Activated CD8-positive, alpha-beta T cell treated with anti-CD3 and anti-CD28 coated beads, Interleukin-2, amount 10 ng/mL, durations not matched to agents 7 days and 5 days (primary cell): ENCODE measurements around the gene CRYL1. TPM values are rescaled to one million over a fixed set of nuclear protein-coding genes. Genes with fewer than 3 reads are reported as not detected.

ENCODE experiments used
- ATAC-seq: fragments of 150-1000 bp; cut with Tn5 transposase; one replicate; pipeline ENCODE4 v1.10.0; 2021; ENCODE audit warnings: moderate library complexity
- CTCF ChIA-PET: fragments of 350-600 bp; sonication (Branson Sonifier 250); formaldehyde crosslinking; loops from one replicate; lab custom pipeline; 2021; ENCODE audit warnings: antibody characterized with exemption; lab: Charles Lee
- POLR2A ChIA-PET: fragments of 350-600 bp; sonication (Branson Sonifier 250); formaldehyde crosslinking; loops from one replicate; lab custom pipeline; 2021; ENCODE audit warnings: antibody characterized with exemption; lab: Charles Lee
- DNase-seq: peaks from one replicate; pipeline ENCODE4 v3.0.0-alpha.2; 2020
- H3K27ac Mint-ChIP-seq: one replicate; pipeline ENCODE4 v1.8.0; 2021; ENCODE audit warnings: mild to moderate bottlenecking, mixed read lengths
- H3K27me3 Mint-ChIP-seq: one replicate; pipeline ENCODE4 v1.8.0; 2021; ENCODE audit warnings: low read depth, mixed read lengths
- H3K36me3 Mint-ChIP-seq: one replicate; pipeline ENCODE4 v1.8.0; 2021; ENCODE audit warnings: low read depth, mixed read lengths
- H3K4me1 Mint-ChIP-seq: one replicate; pipeline ENCODE4 v1.8.0; 2021; ENCODE audit warnings: low read depth, mixed read lengths
- H3K4me3 Mint-ChIP-seq: one replicate; pipeline ENCODE4 v1.8.0; 2021; ENCODE audit warnings: mild to moderate bottlenecking, mixed read lengths
- H3K9me3 Mint-ChIP-seq: one replicate; pipeline ENCODE4 v1.8.0; 2022; ENCODE audit warnings: mixed read lengths; ENCODE audit not compliant: insufficient read depth
- total RNA-seq, 2 experiments: library from RNA; stranded (reverse); gene quantifications; one replicate each; pipeline ENCODE4 v1.2.3, GENCODE V29; 2021

The CRYL1 gene
- total RNA-seq, 2 experiments from 2014 or later: 11.5 to 13.2 TPM

GRCh38 chr13:20392530-20392929, 133.1 kb downstream of the CRYL1 start:
- Mint-ChIP-seq H3K9me3 (no peaks in the 10 kb centered on the region), H3K27ac (no peak overlapping the region)

GRCh38 chr13:20391597-20392452, 133.8 kb downstream of the CRYL1 start:
- ChIA-PET POLR2A (no interaction called here), CTCF (no interaction called here)
- Mint-ChIP-seq H3K4me3 (no peak overlapping the region), H3K9me3 (no peaks in the 10 kb centered on the region), H3K36me3 (no peaks in the 10 kb centered on the region), H3K27ac (no peak overlapping the region), H3K4me1 (peaks cover 19% of the 10 kb centered on the region), H3K27me3 (no peaks in the 10 kb centered on the region)
- DNase-seq (peak; percentile 26), ATAC-seq (peak; percentile 21)

More at GRCh38 chr13:20392530-20392929, 133.1 kb downstream of the CRYL1 start:
- ChIA-PET CTCF (no interaction called here), POLR2A (no interaction called here)
- Mint-ChIP-seq H3K36me3 (no peaks in the 10 kb centered on the region), H3K4me3 (no peak overlapping the region), H3K27me3 (no peaks in the 10 kb centered on the region), H3K4me1 (peaks cover 13% of the 10 kb centered on the region)
- DNase-seq (no peak), ATAC-seq (no peak)

GRCh38 chr13:20390526-20391175, 135.0 kb downstream of the CRYL1 start:
- Mint-ChIP-seq H3K27me3 (no peaks in the 10 kb centered on the region), H3K4me1 (peaks cover 19% of the 10 kb centered on the region), H3K27ac (no peak overlapping the region), H3K4me3 (no peak overlapping the region), H3K36me3 (no peaks in the 10 kb centered on the region), H3K9me3 (no peaks in the 10 kb centered on the region)
- DNase-seq (peak; percentile 8), ATAC-seq (no peak)
- POLR2A ChIA-PET: no interaction called here
- CTCF ChIA-PET: no interaction called here

- peak; percentile 7 for DNase-seq
- ChIA-PET POLR2A (interaction anchor here (0.6 kb wide), 1 partner anchor 507 kb away, joined by 5 read pairs; no protein-coding TSS in a partner anchor), CTCF (no interaction called here)
- Mint-ChIP-seq H3K9me3 (no peaks in the 10 kb centered on the region), H3K4me1 (peaks cover 19% of the 10 kb centered on the region), H3K27ac (no peak overlapping the region), H3K4me3 (no peak overlapping the region), H3K36me3 (no peaks in the 10 kb centered on the region), H3K27me3 (no peaks in the 10 kb centered on the region)
- ATAC-seq: no peak
Observed at GRCh38 chr13:20389696-20390525, 135.7 kb downstream of the CRYL1 start.

GRCh38 chr13:20388184-20388583, 137.5 kb downstream of the CRYL1 start:
- Mint-ChIP-seq H3K9me3 (no peaks in the 10 kb centered on the region), H3K4me1 (peaks cover 19% of the 10 kb centered on the region), H3K27ac (peak overlapping the region; percentile 66), H3K36me3 (no peaks in the 10 kb centered on the region), H3K4me3 (no peak overlapping the region), H3K27me3 (peaks cover 6% of the 10 kb centered on the region)
- ChIA-PET POLR2A (no interaction called here), CTCF (interaction anchor here (1.4 kb wide), 1 partner anchor 24 kb away, joined by 3 read pairs; no protein-coding TSS in a partner anchor)
- no peak for ATAC-seq
- peak; percentile 9 for DNase-seq

- Mint-ChIP-seq H3K27me3 (peaks cover 6% of the 10 kb centered on the region), H3K27ac (peak overlapping the region; percentile 66), H3K4me1 (peaks cover 19% of the 10 kb centered on the region), H3K36me3 (no peaks in the 10 kb centered on the region), H3K9me3 (no peaks in the 10 kb centered on the region), H3K4me3 (no peak overlapping the region)
- ATAC-seq (no peak), DNase-seq (peak; percentile 18)
- ChIA-PET CTCF (no interaction called here), POLR2A (no interaction called here)
Observed at GRCh38 chr13:20387441-20387971, 138.2 kb downstream of the CRYL1 start.

GRCh38 chr13:20387006-20387405, 138.7 kb downstream of the CRYL1 start:
- Mint-ChIP-seq H3K36me3 (no peaks in the 10 kb centered on the region), H3K27me3 (peaks cover 6% of the 10 kb centered on the region), H3K27ac (no peak overlapping the region), H3K9me3 (no peaks in the 10 kb centered on the region), H3K4me1 (peaks cover 19% of the 10 kb centered on the region), H3K4me3 (no peak overlapping the region)
- POLR2A ChIA-PET: no interaction called here
- ATAC-seq (no peak), DNase-seq (peak; percentile 9)
- CTCF ChIA-PET: interaction anchor here (1.5 kb wide), 1 partner anchor 12 kb away, joined by 5 read pairs; no protein-coding TSS in a partner anchor

GRCh38 chr13:20383058-20383457, 142.6 kb downstream of the CRYL1 start:
- Mint-ChIP-seq H3K36me3 (no peaks in the 10 kb centered on the region), H3K4me3 (no peak overlapping the region), H3K27ac (no peak overlapping the region), H3K4me1 (peaks cover 11% of the 10 kb centered on the region), H3K9me3 (no peaks in the 10 kb centered on the region), H3K27me3 (peaks cover 6% of the 10 kb centered on the region)
- ChIA-PET CTCF (no interaction called here), POLR2A (no interaction called here)
- DNase-seq (no peak), ATAC-seq (no peak)

GRCh38 chr13:20381401-20381800, 144.3 kb downstream of the CRYL1 start:
- CTCF ChIA-PET: no interaction called here
- H3K36me3 Mint-ChIP-seq: no peaks in the 10 kb centered on the region
- POLR2A ChIA-PET: no interaction called here
- H3K27me3 Mint-ChIP-seq: peaks cover 6% of the 10 kb centered on the region
- H3K27ac Mint-ChIP-seq: no peak overlapping the region
- ATAC-seq: no peak
- no peaks in the 10 kb centered on the region for H3K4me1 Mint-ChIP-seq
- no peaks in the 10 kb centered on the region for H3K9me3 Mint-ChIP-seq
- DNase-seq: no peak
- no peak overlapping the region for H3K4me3 Mint-ChIP-seq

GRCh38 chr13:20378721-20379120, 146.9 kb downstream of the CRYL1 start:
- Mint-ChIP-seq H3K27ac (no peak overlapping the region), H3K4me3 (no peak overlapping the region), H3K27me3 (peaks cover 12% of the 10 kb centered on the region), H3K9me3 (no peaks in the 10 kb centered on the region), H3K4me1 (no peaks in the 10 kb centered on the region), H3K36me3 (no peaks in the 10 kb centered on the region)
- no peak for ATAC-seq
- no peak for DNase-seq
- CTCF ChIA-PET: no interaction called here
- POLR2A ChIA-PET: no interaction called here

GRCh38 chr13:20377720-20378119, 147.9 kb downstream of the CRYL1 start:
- Mint-ChIP-seq H3K27me3 (peaks cover 15% of the 10 kb centered on the region), H3K36me3 (no peaks in the 10 kb centered on the region), H3K9me3 (no peaks in the 10 kb centered on the region), H3K4me1 (no peaks in the 10 kb centered on the region), H3K27ac (no peak overlapping the region), H3K4me3 (no peak overlapping the region)
- ATAC-seq (no peak), DNase-seq (no peak)
- ChIA-PET POLR2A (no interaction called here), CTCF (no interaction called here)
